ENCODE data around the gene RPN1.
"Not testable (repeated sequence)": the region's sequence is repeated elsewhere in the genome, so short reads cannot be mapped to it uniquely, and the experiment has no call there.

Gene RPN1

DNA sequence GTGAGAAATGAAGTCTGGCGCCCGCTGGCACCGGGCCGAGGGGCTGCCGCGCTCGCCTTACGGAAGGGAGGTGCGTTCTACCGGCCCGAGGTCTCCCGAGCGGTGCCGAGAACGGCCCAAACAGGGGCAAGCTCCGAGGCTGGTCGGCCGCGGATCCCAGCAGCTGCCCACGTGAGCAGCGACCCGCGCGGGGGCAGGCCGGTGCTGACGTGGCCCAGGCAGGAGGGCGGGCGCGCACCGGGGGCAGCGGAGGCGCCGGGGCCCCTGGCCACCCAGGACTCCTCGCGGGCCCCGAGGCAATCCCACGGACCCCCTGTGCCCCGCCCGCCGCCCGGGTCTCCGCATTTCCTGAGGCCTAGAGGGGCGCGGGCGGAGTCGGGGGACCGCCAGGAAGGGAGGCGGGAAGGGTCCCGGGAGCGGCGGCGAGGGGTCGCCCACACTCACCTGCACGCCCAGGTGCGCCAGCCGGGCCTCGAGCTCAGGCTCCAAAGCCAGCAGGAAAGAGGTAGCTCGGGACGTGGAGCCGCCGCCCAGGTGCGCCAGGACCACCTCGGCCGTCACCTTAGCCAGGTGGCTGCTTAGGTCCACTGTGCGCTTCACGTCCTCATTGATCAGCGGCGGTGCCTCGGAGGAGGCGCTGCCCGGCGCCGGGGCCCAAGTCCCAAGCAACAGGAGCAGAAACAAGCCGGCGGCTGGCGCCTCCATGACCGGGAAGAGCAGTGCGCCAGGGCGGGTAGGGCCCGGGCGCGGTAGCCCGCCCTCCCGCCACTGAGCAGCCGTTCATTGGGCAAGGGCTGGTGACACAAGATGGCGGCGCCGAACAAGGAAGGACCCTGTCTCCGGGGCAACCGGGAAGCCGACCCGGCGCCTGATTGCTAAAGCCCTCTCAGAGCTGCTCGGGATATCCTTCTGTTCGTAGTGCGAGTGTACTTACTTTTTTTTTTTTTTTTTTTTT, at the start of gene RPN1:
Gene RPN1, minus strand, starts transcription at position 723 of the 955 bp plus-strand sequence. Its CDS starts 18 bp downstream, at position 705.
- peak; percentile 92 for DNase-seq (ENCODE audit: low read depth)

DNA sequence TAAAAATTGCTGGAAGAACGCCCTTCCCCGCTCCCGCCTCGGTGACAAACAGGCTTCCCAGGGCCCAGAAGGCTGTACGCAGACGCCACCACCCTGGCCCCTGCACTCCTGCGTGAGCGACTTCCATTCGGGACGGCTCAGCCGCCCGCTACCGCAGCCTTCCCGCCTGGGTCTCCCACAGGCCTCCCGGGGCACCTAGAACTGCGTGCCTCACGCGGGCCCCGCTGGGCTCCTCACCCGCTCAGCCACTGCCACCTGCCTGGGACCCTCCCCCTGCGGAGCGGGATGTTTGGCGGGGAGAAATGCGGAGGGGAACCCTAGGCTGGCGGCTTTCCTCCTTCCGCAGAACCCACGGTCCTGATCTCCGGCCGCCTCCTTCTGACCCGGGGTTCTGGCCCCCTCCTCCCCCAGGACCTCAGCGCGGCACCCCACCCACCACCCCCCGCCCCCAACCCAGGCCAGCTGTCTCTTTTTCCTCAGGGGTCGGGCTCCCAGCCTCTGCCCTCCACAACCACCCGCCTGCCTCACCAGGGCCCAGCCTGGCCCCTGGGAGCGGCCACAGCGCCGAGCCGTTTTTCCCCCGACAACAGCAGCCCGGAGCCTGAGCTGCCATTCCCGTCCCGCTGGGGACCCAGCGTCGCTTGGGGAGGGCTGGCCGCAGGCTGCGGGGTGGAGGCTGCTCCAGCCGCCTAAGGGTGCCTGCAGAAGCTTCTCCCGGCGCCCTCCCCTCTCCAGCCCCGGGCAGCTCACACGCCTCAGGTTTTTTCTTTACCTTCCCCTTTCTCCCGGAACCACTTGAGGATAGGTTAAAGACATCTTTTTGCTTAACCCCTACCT, 47.8 kb upstream of the RPN1 start:
- no peak for DNase-seq (ENCODE audit: low read depth)

DNA sequence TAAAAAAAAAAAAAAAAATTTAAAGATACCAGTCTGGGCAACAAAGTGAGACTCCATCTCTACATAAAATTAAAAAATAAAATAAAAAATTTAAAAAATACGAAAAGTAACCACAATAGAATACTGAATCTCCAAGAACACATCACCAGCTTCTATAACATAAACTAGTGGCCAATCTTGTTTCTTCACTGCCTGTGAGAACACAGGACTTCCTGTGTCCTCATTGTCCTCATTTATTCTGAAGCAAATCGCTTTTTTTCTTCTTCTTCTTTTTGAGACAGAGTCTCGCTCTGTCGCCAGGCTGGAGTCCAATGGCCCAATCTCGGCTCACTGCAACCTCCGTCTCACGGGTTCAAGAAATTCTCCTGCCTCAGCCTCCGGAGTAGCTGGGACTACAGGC, 46.7 kb upstream of the RPN1 start:
- no peak for DNase-seq (ENCODE audit: low read depth)

DNA sequence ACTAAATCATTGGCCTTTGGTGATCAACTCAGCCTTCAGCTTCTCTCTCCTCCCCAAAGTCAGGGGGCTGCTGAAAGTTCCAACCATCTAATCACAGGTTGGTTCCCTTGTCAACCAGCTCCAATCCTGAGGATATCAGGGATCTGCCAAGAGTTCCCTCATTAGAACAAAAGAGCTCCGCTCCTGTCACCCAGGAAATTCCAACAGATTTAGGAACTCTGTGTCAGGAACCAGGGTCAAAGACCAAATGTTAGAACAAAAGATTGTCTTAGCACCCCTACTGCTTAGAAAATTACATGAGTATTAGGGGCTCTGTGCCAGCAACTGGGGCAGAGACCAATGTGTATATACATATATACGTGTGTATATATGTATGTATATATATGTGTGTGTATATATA, 43.1 kb upstream of the RPN1 start:
- no peak for DNase-seq (ENCODE audit: low read depth)

- no peak for DNase-seq (ENCODE audit: low read depth)
Measured at GRCh38 chr3:128689060-128689459, 38.4 kb upstream of the RPN1 start.

GRCh38 chr3:128686465-128686864, 35.8 kb upstream of the RPN1 start:
- DNase-seq (ENCODE audit: low read depth) = no peak

GRCh38 chr3:128684986-128685726, 34.5 kb upstream of the RPN1 start:
- no peak for DNase-seq (ENCODE audit: low read depth)

GRCh38 chr3:128683957-128684356, 33.3 kb upstream of the RPN1 start:
- DNase-seq (ENCODE audit: low read depth) = no peak

DNA sequence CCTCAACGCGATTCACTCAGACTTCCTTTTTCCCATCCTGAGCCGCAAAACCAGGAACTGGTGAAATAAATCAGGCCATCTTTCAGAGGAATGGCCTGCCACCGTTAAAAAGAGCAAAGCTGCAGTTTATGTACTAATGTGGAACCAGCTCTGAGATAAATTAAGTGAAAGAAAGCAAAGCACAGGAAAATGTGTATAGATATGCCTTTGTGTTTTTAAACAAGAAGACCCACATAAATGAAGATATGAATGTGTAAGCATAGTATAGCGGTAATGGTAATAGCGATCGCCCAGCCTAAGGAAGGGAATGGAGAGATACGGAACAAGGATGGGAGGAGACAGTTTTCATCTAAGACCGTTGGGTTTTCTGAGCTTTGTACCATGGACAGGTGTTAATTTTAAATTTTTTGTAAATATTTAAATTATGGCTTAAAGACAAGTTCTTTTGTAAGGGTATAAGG, 30.8 kb upstream of the RPN1 start:
- no peak for DNase-seq (ENCODE audit: low read depth)

- DNase-seq (ENCODE audit: low read depth) = peak; percentile 96
Measured at GRCh38 chr3:128680603-128681368, 30.2 kb upstream of the RPN1 start.

DNA sequence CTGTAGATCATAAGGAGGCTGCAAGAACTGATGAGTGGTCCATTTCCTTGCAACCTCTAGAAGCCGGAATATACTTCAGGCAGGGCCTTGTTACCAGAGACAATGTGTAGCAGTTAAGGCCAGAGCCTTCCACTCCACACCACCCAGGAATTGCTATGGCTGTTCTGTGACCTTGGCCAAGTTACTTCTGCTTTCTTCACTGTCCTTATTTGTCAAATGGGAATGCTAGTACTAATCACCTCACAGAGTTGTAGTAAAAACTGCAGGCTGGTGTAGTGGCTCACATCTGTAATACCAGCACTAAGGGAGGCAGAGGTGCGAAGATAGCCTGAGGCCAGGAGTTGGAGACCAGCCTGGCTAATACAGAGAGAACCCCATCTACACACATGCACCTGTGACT, 28.7 kb upstream of the RPN1 start:
- DNase-seq (ENCODE audit: low read depth) = no peak

DNA sequence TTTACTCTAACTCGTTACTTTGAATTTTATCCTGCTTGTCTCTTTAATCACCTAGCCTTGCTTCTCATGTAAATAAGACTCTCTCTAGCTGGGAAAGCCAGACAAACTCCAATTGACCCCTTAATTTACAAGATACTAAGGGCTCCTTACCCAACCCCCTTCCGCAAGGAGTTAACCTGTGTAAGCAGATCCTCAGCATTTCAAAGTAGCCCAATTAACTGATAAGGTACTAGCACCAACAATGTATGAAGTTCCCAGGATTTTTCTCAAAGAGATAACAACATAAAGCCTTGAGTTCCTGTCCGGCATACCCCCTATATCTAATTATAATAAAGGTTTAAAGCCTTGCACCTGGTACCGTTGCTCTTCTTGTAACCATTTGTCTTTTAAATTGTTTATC, 25.2 kb upstream of the RPN1 start:
- not testable (repeated sequence) for DNase-seq (ENCODE audit: low read depth)

GRCh38 chr3:128674161-128674784, 23.7 kb upstream of the RPN1 start:
- DNase-seq (ENCODE audit: low read depth) = no peak

GRCh38 chr3:128667641-128668040, 17.0 kb upstream of the RPN1 start:
- no peak for DNase-seq (ENCODE audit: low read depth)

- no peak for DNase-seq (ENCODE audit: low read depth)
Measured at GRCh38 chr3:128665362-128666021, 14.9 kb upstream of the RPN1 start.

DNA sequence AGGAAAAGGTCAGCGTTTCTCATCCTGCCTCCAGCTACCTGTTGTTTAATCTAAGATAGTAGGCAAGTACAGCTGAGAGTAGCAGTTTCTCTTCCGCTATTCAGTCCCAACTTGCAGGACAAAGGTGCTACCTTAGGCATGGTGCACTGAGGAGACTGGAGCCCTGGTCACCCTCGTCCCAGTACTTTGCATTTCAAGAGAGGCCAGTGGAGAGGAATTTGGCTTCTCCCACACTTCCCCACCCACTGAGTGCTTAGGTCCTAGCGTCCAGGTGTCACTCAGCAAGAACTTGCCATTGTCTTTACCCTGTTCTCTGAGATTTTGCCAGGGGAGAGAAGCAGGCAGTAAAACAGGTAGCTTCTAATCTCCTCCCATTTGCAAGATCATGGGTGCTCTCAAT, 12.5 kb upstream of the RPN1 start:
- no peak for DNase-seq (ENCODE audit: low read depth)

DNA sequence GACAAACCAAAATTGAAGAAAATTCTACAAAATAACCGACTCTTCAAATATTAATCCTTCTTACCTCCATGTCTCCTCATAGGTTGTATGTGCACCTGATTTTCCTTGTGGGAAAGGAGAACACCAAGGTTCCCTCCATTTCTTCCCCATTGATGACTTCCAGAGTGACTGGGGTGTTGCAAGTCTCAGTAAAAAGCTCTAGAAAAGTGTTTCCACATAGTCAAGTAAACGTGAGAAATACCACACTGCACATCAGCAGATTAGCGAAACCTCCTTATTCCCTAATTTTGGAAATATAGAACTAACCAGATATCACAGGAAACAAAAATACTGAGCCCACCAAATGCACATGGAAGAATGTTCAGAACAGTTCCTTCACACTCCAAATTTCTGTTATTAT, 4.9 kb upstream of the RPN1 start:
- no peak for DNase-seq (ENCODE audit: low read depth)

DNA sequence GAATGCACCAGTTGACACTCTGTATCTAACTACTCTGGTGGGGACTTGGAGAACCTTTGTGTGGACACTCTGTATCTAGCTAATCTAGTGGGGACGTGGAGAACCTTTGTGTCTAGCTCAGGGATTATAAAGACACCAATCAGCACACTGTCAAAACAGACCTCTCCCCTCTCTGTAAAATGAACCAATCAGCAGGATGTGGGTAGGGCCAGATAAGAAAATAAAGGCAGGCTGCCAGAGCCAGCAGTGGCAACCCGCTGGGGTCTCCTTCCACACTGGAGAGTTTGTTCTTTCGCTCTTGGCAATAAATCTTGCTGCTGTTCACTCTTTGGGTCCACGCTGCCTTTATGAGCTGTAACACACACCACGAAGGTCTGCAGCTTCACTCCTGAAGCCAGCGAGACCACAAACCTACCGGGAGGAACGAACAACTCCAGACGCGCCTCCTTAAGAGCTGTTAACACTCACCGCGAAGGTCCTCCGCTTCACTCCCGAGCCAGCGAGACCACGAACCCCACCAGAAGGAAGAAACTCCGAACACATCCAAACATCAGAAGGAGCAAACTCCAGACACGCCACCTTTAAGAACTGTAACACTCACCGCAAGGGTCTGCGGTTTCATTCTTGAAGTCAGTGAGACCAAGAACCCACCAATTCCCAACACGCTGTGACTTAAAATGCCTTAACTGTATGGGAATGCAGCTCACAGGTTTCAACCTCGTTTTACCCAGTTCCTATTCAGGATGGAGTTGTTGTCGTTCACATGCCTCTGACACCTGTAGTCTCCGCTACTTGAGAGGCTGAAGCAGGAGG, 3.6 kb upstream of the RPN1 start:
- peak; percentile 25 for DNase-seq (ENCODE audit: low read depth)

DNA sequence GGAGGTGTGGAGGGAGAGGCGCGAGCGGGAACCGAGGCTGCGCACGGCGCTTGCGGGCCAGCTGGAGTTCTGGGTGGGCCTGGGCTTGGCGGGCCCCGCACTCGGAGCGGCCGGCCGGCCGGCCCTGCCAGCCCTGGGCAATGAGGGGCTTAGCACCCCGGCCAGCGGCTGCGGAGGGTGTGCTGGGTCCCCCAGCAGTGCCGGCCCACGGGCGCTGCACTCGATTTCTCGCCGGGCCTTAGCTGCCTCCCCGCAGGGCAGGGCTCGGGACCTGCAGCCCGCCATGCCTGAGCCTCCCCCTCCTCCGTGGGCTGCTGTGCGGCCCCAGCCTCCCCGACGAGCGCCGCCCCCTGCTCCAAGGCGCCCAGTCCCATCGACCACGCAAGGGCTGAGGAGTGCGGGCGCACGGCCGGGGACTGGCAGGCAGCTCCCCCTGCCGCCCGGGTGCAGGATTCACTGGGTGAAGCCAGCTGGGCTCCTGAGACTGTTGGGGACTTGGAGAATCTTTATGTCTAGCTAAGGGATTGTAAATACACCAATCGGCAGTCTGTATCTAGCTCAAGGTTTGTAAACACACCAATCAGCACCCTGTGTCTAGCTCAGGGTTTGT, 2.9 kb upstream of the RPN1 start:
- not testable (repeated sequence) for DNase-seq (ENCODE audit: low read depth)
